Activated T-cell treated with anti-CD3 and anti-CD28 coated beads, Interleukin-2, amount 50 U/mL, for 4 hours (primary cell): ENCODE measurements around the gene ELP1. TPM values are rescaled to one million over a fixed set of nuclear protein-coding genes. Genes with fewer than 3 reads are reported as not detected.
A peak's percentile ranks its signal among the peaks of the same experiment; 100 is the strongest.
"Not testable (repeated sequence)": the region's sequence is repeated elsewhere in the genome, so short reads cannot be mapped to it uniquely, and the experiment has no call there.

Source experiments
- ATAC-seq, 2 donors: fragments of 200-7000 bp; cut with Tn5 transposase; one replicate each; pipeline ENCODE4 v1.10.0; 2021
- DNase-seq: peaks from one replicate; pipeline ENCODE4 v3.0.0-alpha.2; 2020
- H3K27me3 Mint-ChIP-seq: one replicate; pipeline ENCODE4 v1.8.0; 2021; ENCODE audit warnings: low read depth, mixed read lengths
- H3K36me3 Mint-ChIP-seq: one replicate; pipeline ENCODE4 v1.8.0; 2022; ENCODE audit warnings: mixed read lengths; ENCODE audit not compliant: insufficient read depth
- H3K4me1 Mint-ChIP-seq: one replicate; pipeline ENCODE4 v1.8.0; 2021; ENCODE audit warnings: low read depth, mixed read lengths
- H3K4me3 Mint-ChIP-seq: one replicate; pipeline ENCODE4 v1.8.0; 2021; ENCODE audit warnings: mild to moderate bottlenecking, moderate library complexity, mixed read lengths
- H3K9me3 Mint-ChIP-seq: one replicate; pipeline ENCODE4 v1.8.0; 2021; ENCODE audit warnings: mixed read lengths
- total RNA-seq, 3 donors: library from RNA; stranded (reverse); gene quantifications; one replicate each; pipeline ENCODE4 v1.2.1, GENCODE V29; 2021

ELP1 gene
- total RNA-seq, 3 donors from 2014 or later = 30.1 to 33.2 (median 32.8) TPM

DNA sequence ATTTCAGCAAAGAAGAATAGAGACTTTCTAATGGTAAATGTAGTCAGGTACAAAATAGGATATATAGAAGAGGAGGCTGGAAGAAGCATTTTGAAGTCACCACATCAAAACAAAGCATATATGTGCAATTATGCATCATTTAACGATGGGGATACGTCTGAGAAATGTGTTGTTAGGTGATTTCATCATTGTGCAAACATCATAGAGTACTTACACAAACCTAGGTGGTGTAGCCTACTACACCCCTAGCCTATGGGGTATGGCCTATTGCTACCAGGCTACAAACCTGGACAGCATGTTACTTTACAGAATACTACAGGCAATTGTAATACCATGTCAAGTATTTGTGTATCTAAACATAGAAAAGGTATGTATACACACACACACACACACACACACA, 28.4 kb downstream of the ELP1 start:
- no peaks in the 10 kb centered on the region for H3K27me3 Mint-ChIP-seq
- H3K4me1 Mint-ChIP-seq = peaks cover under 1% of the 10 kb centered on the region
- no peak overlapping the region for H3K4me3 Mint-ChIP-seq
- DNase-seq = no peak
- H3K9me3 Mint-ChIP-seq = no peaks in the 10 kb centered on the region
- ATAC-seq = no peak
- H3K36me3 Mint-ChIP-seq = peaks cover 65% of the 10 kb centered on the region

DNA sequence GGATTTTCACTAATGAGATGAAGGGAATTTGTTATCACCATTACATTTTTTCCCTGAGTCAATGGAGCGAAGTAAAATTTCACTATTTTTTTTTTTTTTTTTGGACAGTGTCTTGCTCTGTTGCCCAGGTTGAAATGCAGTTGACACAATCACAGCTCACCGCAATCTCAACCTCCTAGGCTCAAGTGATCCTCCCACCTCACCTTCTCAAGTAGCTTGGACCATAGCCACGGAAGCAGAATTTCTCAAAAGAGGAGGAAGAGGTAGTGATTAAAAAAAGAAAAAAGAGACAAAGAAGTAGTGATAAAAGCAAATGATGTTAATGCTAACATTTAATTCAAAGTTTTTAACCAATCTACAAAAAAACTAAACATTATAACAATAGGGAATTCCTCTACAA, 29.8 kb downstream of the ELP1 start:
- DNase-seq = no peak
- no peak for ATAC-seq
- H3K4me3 Mint-ChIP-seq = no peak overlapping the region
- peaks cover 64% of the 10 kb centered on the region for H3K36me3 Mint-ChIP-seq
- H3K27me3 Mint-ChIP-seq = no peaks in the 10 kb centered on the region
- H3K4me1 Mint-ChIP-seq = no peaks in the 10 kb centered on the region
- no peaks in the 10 kb centered on the region for H3K9me3 Mint-ChIP-seq

- no peaks in the 10 kb centered on the region for H3K9me3 Mint-ChIP-seq
- H3K36me3 Mint-ChIP-seq = peaks cover 64% of the 10 kb centered on the region
- no peaks in the 10 kb centered on the region for H3K4me1 Mint-ChIP-seq
- DNase-seq (no peak), ATAC-seq (no peak)
- H3K4me3 Mint-ChIP-seq = no peak overlapping the region
- no peaks in the 10 kb centered on the region for H3K27me3 Mint-ChIP-seq
These were observed 30.4 kb downstream of the ELP1 start for GRCh38 chr9:108903420-108904103.

- Mint-ChIP-seq H3K4me1 (no peaks in the 10 kb centered on the region), H3K9me3 (no peaks in the 10 kb centered on the region), H3K27me3 (no peaks in the 10 kb centered on the region), H3K36me3 (peaks cover 68% of the 10 kb centered on the region), H3K4me3 (no peak overlapping the region)
- no peak for ATAC-seq
- no peak for DNase-seq
These were observed 33.7 kb downstream of the ELP1 start for GRCh38 chr9:108900176-108900575.

- not testable (repeated sequence) for H3K4me3 Mint-ChIP-seq, H3K4me1 Mint-ChIP-seq, H3K27me3 Mint-ChIP-seq, H3K9me3 Mint-ChIP-seq, ATAC-seq, DNase-seq
- H3K36me3 Mint-ChIP-seq = peaks cover 68% of the 10 kb centered on the region
These were observed 34.8 kb downstream of the ELP1 start for GRCh38 chr9:108899023-108899695.

GRCh38 chr9:108897324-108898096, 36.4 kb downstream of the ELP1 start:
- H3K4me1 Mint-ChIP-seq = no peaks in the 10 kb centered on the region
- DNase-seq (no peak), ATAC-seq (no peak)
- H3K4me3 Mint-ChIP-seq = no peak overlapping the region
- H3K9me3 Mint-ChIP-seq = no peaks in the 10 kb centered on the region
- no peaks in the 10 kb centered on the region for H3K27me3 Mint-ChIP-seq
- H3K36me3 Mint-ChIP-seq = peaks cover 63% of the 10 kb centered on the region

GRCh38 chr9:108894225-108894997, 39.5 kb downstream of the ELP1 start:
- no peaks in the 10 kb centered on the region for H3K9me3 Mint-ChIP-seq
- DNase-seq = no peak
- peaks cover 66% of the 10 kb centered on the region for H3K36me3 Mint-ChIP-seq
- no peak overlapping the region for H3K4me3 Mint-ChIP-seq
- H3K27me3 Mint-ChIP-seq = no peaks in the 10 kb centered on the region
- ATAC-seq = no peak
- no peaks in the 10 kb centered on the region for H3K4me1 Mint-ChIP-seq

GRCh38 chr9:108889649-108890067, 44.3 kb downstream of the ELP1 start:
- no peaks in the 10 kb centered on the region for H3K9me3 Mint-ChIP-seq
- H3K4me3 Mint-ChIP-seq = no peak overlapping the region
- ATAC-seq = no peak
- H3K36me3 Mint-ChIP-seq = peaks cover 57% of the 10 kb centered on the region
- DNase-seq = no peak
- no peaks in the 10 kb centered on the region for H3K27me3 Mint-ChIP-seq
- peaks cover 15% of the 10 kb centered on the region for H3K4me1 Mint-ChIP-seq

- not testable (repeated sequence) for H3K27me3 Mint-ChIP-seq, H3K9me3 Mint-ChIP-seq, DNase-seq, H3K4me3 Mint-ChIP-seq, ATAC-seq
- H3K36me3 Mint-ChIP-seq = peaks cover 49% of the 10 kb centered on the region
- peaks cover 15% of the 10 kb centered on the region for H3K4me1 Mint-ChIP-seq
These were observed 47.2 kb downstream of the ELP1 start for GRCh38 chr9:108886594-108887271.

GRCh38 chr9:108885643-108886348, 48.1 kb downstream of the ELP1 start:
- Mint-ChIP-seq H3K4me3 (no peak overlapping the region), H3K4me1 (peaks cover 15% of the 10 kb centered on the region), H3K36me3 (peaks cover 42% of the 10 kb centered on the region), H3K9me3 (no peaks in the 10 kb centered on the region), H3K27me3 (no peaks in the 10 kb centered on the region)
- peak; percentile 18 for DNase-seq
- peak; percentile 99 to 100 for ATAC-seq

DNA sequence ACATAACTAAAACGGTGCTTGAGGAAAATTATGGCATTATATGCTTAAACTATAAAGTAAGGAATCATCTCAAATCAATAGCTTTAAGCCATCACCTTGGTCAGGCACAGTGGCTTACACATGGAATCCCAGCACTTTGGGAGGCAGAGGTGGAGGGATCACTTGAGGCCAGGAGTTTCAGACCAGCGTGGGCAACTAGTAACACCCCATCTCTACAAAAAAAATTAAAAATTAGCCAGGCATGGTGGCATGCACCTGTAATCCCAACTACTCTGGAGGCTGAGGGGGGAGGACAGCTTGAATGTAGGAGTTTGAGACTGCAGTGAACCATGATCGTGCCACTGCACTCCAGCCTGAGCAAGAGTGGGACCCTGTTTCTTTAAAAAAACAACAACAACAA, 49.2 kb downstream of the ELP1 start:
- no peaks in the 10 kb centered on the region for H3K27me3 Mint-ChIP-seq
- H3K4me3 Mint-ChIP-seq = no peak overlapping the region
- H3K9me3 Mint-ChIP-seq = no peaks in the 10 kb centered on the region
- ATAC-seq = no peak
- H3K4me1 Mint-ChIP-seq = peaks cover 15% of the 10 kb centered on the region
- H3K36me3 Mint-ChIP-seq = peaks cover 43% of the 10 kb centered on the region
- no peak for DNase-seq

DNA sequence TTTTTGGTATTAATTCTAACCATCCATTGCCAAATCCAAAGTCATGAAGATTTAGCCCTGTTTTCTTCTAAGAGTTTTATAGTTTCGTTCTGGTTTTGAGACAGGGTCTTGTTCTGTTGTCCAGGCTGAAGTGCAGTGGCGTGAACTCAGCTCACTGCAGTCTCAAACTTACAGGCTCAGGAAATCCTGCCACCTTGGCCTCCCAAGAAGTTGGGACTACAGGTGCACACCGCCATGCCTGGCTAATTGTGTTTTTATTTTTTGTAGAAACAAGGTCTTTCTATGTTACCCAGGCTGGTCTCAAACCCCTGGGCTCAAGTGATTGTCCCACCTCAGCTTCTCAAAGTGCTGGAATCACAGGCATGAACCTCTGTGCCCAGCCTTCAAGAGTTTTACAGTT, 50.8 kb downstream of the ELP1 start:
- DNase-seq = no peak
- Mint-ChIP-seq H3K27me3 (no peaks in the 10 kb centered on the region), H3K4me3 (no peak overlapping the region), H3K36me3 (peaks cover 55% of the 10 kb centered on the region), H3K9me3 (no peaks in the 10 kb centered on the region), H3K4me1 (peaks cover 15% of the 10 kb centered on the region)
- no peak for ATAC-seq
